ENCODE measurements around the gene RANBP9. TPM values are rescaled to one million over a fixed set of nuclear protein-coding genes. Genes with fewer than 3 reads are reported as not detected.

The RANBP9 gene
- total RNA-seq, 6 experiments from 2014 or later: 14.1 to 17.9 (median 15.9) TPM

DNA sequence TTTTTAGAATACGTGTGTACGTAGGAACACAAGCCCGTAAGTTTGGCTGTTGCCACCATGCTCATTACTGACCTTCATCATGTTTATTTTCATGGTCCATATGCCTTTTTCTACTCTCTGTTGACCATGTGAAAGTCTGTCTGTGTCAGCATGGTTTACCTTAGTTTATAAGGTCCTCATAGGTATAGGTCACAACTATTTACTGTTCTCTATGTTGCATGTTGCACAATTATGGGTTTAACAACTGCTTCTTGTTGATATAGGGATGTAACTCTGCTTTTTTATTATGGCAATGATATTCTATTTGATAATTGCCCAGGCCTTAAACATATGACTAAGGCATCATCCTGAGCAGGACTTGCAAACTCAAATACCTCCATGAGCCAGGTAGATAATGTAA is 13.4 kb upstream of the RANBP9 start:
- no peak overlapping the region for H3K27ac ChIP-seq

DNA sequence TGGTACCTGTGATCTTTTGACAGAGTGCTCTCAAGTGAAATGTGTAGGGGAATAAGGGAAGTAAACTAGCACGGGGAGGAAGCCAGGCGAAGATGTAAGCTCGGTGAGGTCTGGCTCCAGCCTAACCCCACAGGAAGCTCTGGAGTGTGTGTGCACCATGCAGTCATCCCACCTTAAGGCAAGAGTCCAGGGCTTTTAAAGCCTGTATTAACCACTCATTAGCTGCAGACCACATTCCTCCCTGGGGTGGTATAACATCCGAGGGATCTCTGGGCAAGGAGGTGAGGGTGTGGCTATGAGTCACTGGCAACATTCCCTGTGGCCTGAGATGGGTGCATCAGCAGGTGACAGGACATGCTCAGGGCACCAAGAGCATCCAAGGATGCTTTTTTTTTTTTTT is 12.5 kb upstream of the RANBP9 start:
- ATAC-seq: no peak
- Histone ChIP-seq H3K9me3 (no peaks in the 10 kb centered on the region), H3K4me3 (no peak overlapping the region), H3K36me3 (no peaks in the 10 kb centered on the region), H3K27me3 (no peaks in the 10 kb centered on the region), H3K4me1 (no peaks in the 10 kb centered on the region), H3K27ac (no peak overlapping the region)
- 61% methylated on average over 4 of the region's 4 CpGs for WGBS (ENCODE audit: insufficient coverage, low coverage, low lambda C conversion rate, missing lambda C conversion rate)
- DNase-seq: no peak
- intact Hi-C loops (cut with DNase I): no loop called here
- no peak for TF ChIP-seq POLR2A (IDR thresholded peaks at IDR 0.05)
- TF ChIP-seq CTCF (IDR thresholded peaks at IDR 0.05): no peak

More for the DNA sequence above, 13.4 kb upstream of the RANBP9 start:
- DNase-seq (no peak), ATAC-seq (no peak)
- WGBS (ENCODE audit: insufficient coverage, low coverage, low lambda C conversion rate, missing lambda C conversion rate): 90% methylated on average over 3 of the region's 3 CpGs
- Histone ChIP-seq H3K27me3 (no peaks in the 10 kb centered on the region), H3K36me3 (no peaks in the 10 kb centered on the region), H3K4me3 (no peak overlapping the region), H3K9me3 (no peaks in the 10 kb centered on the region), H3K4me1 (no peaks in the 10 kb centered on the region)
- TF ChIP-seq POLR2A (IDR thresholded peaks at IDR 0.05) (no peak), CTCF (IDR thresholded peaks at IDR 0.05) (no peak)
- intact Hi-C loops (cut with DNase I): no loop called here

- intact Hi-C loops (cut with DNase I): no loop called here
- no peaks in the 10 kb centered on the region for H3K9me3 ChIP-seq
- TF ChIP-seq CTCF (IDR thresholded peaks at IDR 0.05) (no peak), POLR2A (IDR thresholded peaks at IDR 0.05) (no peak)
- no peak overlapping the region for H3K27ac ChIP-seq
- no peaks in the 10 kb centered on the region for H3K36me3 ChIP-seq
- H3K4me3 ChIP-seq: no peak overlapping the region
- no peaks in the 10 kb centered on the region for H3K4me1 ChIP-seq
- DNase-seq: no peak
- no peak for ATAC-seq
- H3K27me3 ChIP-seq: no peaks in the 10 kb centered on the region
- 72% methylated on average over 5 of the region's 5 CpGs for WGBS (ENCODE audit: insufficient coverage, low coverage, low lambda C conversion rate, missing lambda C conversion rate)
Observed at GRCh38 chr6:13722880-13723279, 11.2 kb upstream of the RANBP9 start.

DNA sequence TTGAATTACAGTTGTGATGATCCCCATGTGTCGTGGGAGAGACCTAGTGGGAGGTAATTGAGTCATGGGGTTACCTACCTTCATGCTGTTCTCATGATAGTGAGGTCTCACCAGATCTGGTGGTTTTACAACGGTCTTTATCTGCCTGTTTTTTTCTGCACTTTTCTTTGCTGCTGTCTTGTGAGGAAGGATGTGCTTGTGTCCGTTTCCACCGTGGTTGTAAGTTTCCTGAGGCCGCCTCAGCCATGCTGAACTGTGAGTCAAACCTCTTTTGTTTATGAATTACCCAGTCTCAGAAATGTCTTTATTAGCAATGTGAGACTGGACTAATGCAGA is 6.5 kb upstream of the RANBP9 start:
- ATAC-seq (no peak), DNase-seq (no peak)
- Histone ChIP-seq H3K36me3 (no peaks in the 10 kb centered on the region), H3K27ac (no peak overlapping the region), H3K27me3 (no peaks in the 10 kb centered on the region), H3K9me3 (no peaks in the 10 kb centered on the region), H3K4me1 (peaks cover 0 to 1% (median 0%) of the 10 kb centered on the region in 4 donors), H3K4me3 (no peak overlapping the region)
- TF ChIP-seq POLR2A (IDR thresholded peaks at IDR 0.05) (no peak), CTCF (IDR thresholded peaks at IDR 0.05) (no peak)
- WGBS (ENCODE audit: insufficient coverage, low coverage, low lambda C conversion rate, missing lambda C conversion rate): 84% methylated on average over 2 of the region's 5 CpGs
- intact Hi-C loops (cut with DNase I): no loop called here

GRCh38 chr6:13716955-13717295 is 5.3 kb upstream of the RANBP9 start:
- no peak for DNase-seq
- intact Hi-C loops (cut with DNase I): no loop called here
- Histone ChIP-seq H3K27ac (no peak overlapping the region), H3K9me3 (no peaks in the 10 kb centered on the region), H3K36me3 (no peaks in the 10 kb centered on the region), H3K27me3 (no peaks in the 10 kb centered on the region), H3K4me1 (peaks cover 0 to 4% (median 0%) of the 10 kb centered on the region in 4 donors), H3K4me3 (no peak overlapping the region)
- WGBS (ENCODE audit: insufficient coverage, low coverage, low lambda C conversion rate, missing lambda C conversion rate): 100% methylated on average over 4 of the region's 22 CpGs
- no peak for ATAC-seq
- TF ChIP-seq CTCF (IDR thresholded peaks at IDR 0.05) (no peak), POLR2A (IDR thresholded peaks at IDR 0.05) (no peak)

Measured in right lobe of liver (tissue), 6 donors.